GM19240 (cell line): ENCODE data around the gene B3GALT5.
"Not testable (repeated sequence)": the region's sequence is repeated elsewhere in the genome, so short reads cannot be mapped to it uniquely, and the experiment has no call there.

Experiments used
- DNase-seq: peaks from one replicate; pipeline ENCODE4 v3.0.0; 2011; ENCODE audit warnings: low spot score; ENCODE audit not compliant: insufficient read length

The B3GALT5 gene

GRCh38 chr21:39612233-39613040 is at the start of gene B3GALT5:
B3GALT5 (plus strand) TSS chr21:39612940; CDS start chr21:39660560, 47,620 bp downstream.
- DNase-seq = no peak

DNA sequence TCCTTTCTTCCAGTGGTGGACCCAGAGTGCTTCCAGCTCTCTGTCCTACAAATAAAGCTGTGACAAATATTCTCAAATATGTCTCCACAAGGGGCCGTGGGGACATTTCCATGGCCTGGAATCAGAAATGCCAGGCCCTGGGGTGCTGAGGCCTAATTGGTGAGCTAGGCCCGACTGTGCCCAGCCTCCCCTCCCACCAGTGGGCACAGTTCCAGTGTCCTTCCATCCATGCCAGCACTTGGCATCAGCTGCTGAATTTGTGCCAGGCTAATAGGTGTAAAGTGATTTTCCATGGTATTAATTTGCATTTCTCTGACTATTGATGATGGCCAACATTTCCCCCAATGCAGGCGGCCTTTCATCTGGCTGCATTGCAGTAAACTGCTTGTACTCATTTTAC is 48.5 kb upstream of the B3GALT5 start:
- no peak for DNase-seq

DNA sequence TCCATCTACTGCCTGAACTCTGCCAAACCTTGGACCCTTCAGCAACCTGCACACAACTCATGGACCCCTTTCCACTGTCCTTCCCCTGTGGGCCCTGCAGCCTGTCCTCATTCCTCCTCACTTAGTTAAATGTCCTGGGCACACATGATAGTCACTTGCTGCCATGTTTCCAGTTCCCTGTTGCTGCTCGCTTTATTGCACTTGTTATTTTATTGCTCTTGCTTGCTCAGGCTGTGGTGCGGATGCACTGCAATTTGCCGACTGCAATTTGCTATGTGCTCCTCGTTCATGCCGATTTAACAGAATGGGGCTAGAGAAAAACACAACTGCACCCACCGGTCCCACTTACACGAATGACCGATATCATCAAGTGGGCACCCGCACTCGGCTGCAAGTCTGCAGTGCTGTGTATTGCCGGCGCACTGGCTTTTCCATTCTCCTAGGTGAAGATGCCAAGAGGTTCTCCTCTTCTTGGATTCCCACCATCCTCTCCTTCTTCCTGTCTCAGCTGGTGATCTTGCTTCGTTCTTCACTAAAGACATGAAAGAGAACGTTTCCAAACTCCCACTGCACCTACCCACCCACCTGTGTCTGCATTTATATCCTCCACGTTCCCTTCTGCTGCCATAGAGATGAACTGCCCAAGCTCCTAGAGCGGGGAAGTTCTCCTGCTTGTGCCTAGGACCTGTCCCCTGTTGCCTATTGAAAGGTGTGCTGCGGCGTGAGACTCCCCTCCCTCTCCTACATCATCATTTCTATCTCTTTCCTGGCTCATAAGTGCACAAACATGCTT is 45.4 kb upstream of the B3GALT5 start:
- no peak for DNase-seq

DNA sequence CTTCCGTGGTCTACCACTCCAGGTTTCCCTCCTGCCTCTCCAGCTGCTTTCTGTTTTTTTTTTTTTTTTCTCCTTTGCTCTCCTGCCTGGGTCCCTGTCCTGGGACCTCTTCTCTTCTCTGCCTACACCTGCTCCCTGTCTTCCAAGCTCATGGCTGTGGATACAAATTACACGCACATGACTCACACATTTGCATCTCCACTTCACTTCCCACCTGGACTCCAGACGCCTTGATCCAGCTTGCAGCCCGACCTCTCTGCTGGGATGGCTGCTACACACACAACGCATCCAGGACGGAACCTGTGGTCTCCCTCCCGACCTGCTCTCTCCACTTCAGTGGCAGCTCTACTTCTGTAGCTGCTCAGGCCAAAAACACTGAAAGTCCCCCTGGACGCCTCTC is 44.4 kb upstream of the B3GALT5 start:
- DNase-seq = no peak

- no peak for DNase-seq
Measured at GRCh38 chr21:39575775-39576174, 37.0 kb upstream of the B3GALT5 start.

GRCh38 chr21:39576518-39577128 is 36.1 kb upstream of the B3GALT5 start:
- no peak for DNase-seq

- no peak for DNase-seq
Measured at GRCh38 chr21:39579734-39580332, 32.9 kb upstream of the B3GALT5 start.

- no peak for DNase-seq
Measured at GRCh38 chr21:39580744-39581143, 32.0 kb upstream of the B3GALT5 start.

DNA sequence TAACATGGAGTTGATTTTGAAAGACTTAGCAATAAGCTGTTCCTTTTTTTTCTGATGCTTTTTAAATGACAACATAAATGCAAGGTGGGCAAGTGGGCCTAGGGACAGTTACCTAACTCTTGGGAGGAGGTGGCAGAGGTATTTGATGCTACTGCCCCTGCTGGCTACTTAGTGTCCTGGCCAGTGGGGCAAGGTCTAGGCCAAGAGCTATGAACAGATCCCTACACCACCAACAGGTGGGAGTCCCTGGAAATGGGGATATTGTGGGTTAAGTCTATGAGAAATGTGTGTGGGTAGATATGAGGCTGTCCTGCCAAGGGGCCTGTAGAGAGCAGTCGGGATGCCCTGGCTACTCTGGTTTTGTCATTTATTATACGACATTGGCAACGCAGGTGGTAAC is 31.3 kb upstream of the B3GALT5 start:
- no peak for DNase-seq

DNA sequence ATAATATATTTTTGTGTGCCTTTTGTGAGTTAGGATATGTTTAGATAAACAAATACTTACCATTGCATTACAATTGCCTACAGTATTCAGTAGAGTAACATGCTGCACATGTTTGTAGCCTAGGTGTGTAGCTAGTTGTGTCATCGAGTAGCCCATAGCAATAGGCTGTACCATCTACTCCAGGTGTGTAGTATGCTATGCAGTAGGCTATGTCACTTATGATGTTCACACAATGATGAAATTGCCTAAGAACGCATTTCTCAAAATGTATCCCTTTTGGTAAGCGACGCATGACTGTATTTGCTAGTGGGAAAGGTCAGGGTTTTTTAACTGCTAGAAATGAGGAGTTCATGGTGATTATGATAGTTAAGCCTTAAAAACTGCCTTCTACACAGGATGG is 30.0 kb upstream of the B3GALT5 start:
- no peak for DNase-seq

- not testable (repeated sequence) for DNase-seq
Measured at GRCh38 chr21:39583586-39583985, 29.2 kb upstream of the B3GALT5 start.

- no peak for DNase-seq
Measured at GRCh38 chr21:39587376-39587775, 25.4 kb upstream of the B3GALT5 start.

DNA sequence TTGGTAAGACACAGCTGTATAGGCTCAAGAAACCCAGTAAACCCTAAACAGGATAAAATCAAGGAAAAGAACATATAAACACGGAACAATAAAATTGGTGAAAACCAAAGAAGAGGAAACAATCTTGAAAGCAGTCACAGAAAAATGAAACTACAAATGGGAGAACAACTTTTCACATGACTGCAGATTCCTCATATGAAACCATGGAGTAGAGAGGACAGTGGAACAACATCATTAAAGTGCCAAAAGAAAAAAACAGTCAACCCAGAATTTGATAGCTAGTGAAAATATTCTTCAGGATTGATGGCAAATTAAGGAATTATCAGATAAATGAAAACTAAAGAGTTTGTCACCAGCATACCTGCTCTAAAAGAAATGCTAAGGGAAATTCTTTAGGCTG is 23.9 kb upstream of the B3GALT5 start:
- DNase-seq = no peak

- no peak for DNase-seq
Measured at GRCh38 chr21:39593522-39593921, 19.2 kb upstream of the B3GALT5 start.

- DNase-seq = no peak
Measured at GRCh38 chr21:39595465-39595864, 17.3 kb upstream of the B3GALT5 start.

- no peak for DNase-seq
Measured at GRCh38 chr21:39597595-39597994, 15.1 kb upstream of the B3GALT5 start.

- no peak for DNase-seq
Measured at GRCh38 chr21:39599191-39599970, 13.4 kb upstream of the B3GALT5 start.

DNA sequence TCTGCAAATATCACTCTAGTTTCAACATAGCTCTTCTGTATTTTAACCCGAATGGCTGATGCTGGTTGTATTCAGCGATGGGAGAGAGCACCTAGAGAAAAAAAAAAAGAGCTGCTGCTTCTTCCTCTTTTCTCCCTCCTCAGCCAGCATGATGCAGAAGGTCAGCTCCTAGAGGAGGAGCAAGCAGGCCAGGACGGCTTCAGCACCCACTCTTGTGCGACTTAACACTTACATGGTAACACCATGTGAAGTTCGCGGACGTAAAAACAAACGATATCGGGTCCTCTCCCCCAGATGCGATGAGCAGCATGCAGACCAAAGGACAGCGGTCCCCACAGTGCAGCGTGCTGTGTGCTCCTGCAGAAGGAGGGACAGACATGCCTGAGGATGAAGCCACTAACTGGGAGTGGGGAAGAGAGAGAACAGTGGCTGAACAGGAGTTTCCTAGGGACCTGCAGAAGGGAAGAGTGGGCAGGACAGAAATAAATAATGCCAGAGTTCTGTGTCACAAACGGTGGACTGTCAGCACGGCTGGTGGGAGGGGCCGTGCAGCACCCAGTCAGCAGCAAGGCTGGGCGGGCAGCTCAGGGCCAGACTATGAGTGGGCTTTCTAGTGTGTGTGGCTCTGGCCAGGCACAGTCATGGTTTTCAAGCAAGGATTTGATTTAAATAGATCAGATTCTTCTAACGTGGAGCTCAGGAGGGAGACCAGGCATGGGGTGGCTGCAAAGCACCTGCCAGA is 11.4 kb upstream of the B3GALT5 start:
- DNase-seq = no peak

DNA sequence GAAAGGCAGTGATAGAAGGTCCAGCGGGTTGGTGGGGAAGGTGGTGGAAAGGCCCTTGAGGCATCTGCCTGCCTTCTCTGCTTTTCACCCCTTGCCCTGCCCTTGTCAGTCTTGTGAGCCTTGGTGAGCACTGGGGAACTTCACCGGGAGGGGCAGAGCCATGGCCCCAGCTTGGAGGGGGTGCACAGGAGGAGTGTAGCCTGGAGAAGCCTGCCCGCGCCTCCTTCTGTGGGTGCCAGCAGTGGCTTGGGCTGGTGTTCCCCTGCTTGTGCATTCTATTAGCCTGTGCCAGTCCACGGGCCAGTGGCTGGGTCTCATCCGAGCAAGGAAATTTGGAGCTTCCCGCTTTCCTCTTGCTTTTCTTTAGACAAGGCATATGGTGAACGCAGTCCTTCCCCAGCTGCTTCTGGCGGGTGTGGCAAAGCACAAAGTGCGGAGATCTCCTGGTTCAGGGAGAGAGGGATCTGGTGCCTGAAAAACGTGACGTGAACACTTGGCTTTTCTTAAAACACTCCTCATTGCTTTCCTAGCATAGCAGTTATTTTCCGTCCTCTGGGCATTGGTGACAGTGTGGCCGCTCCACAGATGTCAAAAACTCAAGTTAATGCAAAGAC is 10.6 kb upstream of the B3GALT5 start:
- DNase-seq = no peak

DNA sequence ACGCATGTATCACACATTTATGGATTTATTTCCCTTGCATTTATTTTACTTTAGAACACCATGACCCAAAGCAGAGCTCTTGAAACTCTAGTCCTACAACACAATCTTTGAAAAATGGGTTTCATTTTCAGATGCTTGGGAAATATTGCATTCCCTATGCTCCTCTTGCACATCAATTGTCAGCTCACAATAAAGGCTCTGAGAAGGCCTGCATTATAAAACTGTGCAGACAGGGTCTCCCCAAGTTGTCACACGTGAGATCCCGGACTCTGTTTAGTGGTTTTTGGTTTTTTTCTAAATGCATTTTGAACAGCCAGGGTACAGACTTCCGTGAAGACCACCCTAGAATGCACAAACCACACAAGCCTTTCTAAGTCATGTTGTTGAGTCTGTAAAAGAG is 9.9 kb upstream of the B3GALT5 start:
- DNase-seq = no peak
